GM23338 (cell line): ENCODE measurements around the gene ZFX. TPM values are rescaled to one million over a fixed set of nuclear protein-coding genes. Genes with fewer than 3 reads are reported as not detected.
A peak's percentile ranks its signal among the peaks of the same experiment; 100 is the strongest.

Experiments used
- ATAC-seq: fragments of 200-7000 bp; cut with Tn5 transposase; 3 replicates; pipeline ENCODE4 v1.9.1; 2020
- DNase-seq: peaks from one replicate; pipeline ENCODE4 v3.0.0-alpha.2; 2015; ENCODE audit warnings: low spot score
- H2AFZ ChIP-seq: fragments of 200-600 bp; sonication (generic); 2 replicates; pipeline ENCODE4 v1.8.0; 2016; ENCODE audit warnings: antibody characterized with exemption, mild to moderate bottlenecking, moderate library complexity
- H3F3A ChIP-seq: fragments of 200-600 bp; sonication (generic); replicated peaks from 2 replicates; pipeline ENCODE4 v1.8.0; 2017; ENCODE audit warnings: antibody characterized with exemption, mixed run types, low read depth
- H3K27ac ChIP-seq: fragments of 200-600 bp; sonication (generic); 2 replicates; pipeline ENCODE4 v1.6.1; 2016; ENCODE audit warnings: low read depth
- H3K27me3 ChIP-seq: fragments of 200-600 bp; sonication (generic); 2 replicates; pipeline ENCODE4 v1.8.0; 2016; ENCODE audit warnings: mild to moderate bottlenecking, mixed run types, moderate library complexity; ENCODE audit not compliant: insufficient read depth
- H3K36me3 ChIP-seq: fragments of 200-600 bp; sonication (generic); 2 replicates; pipeline ENCODE4 v1.8.0; 2016; ENCODE audit warnings: mild to moderate bottlenecking; ENCODE audit not compliant: insufficient read depth
- H3K4me1 ChIP-seq: fragments of 200-600 bp; sonication (generic); 2 replicates; pipeline ENCODE4 v1.8.0; 2016; ENCODE audit warnings: mild to moderate bottlenecking, moderate library complexity; ENCODE audit not compliant: insufficient read depth
- H3K4me2 ChIP-seq: fragments of 200-600 bp; sonication (generic); 2 replicates; pipeline ENCODE4 v1.7.1; 2017; ENCODE audit warnings: mixed run types
- H3K4me3 ChIP-seq: fragments of 200-600 bp; sonication (generic); 2 replicates; pipeline ENCODE4 v1.6.1; 2016; ENCODE audit warnings: mixed run types
- H3K79me2 ChIP-seq: fragments of 200-600 bp; sonication (generic); replicated peaks from 2 replicates; pipeline ENCODE4 v1.8.0; 2017; ENCODE audit warnings: mild to moderate bottlenecking; ENCODE audit not compliant: insufficient read depth
- H3K9me2 ChIP-seq: fragments of 200-600 bp; sonication (generic); 2 replicates; pipeline ENCODE4 v1.8.0; 2017; ENCODE audit not compliant: insufficient read depth
- H4K20me1 ChIP-seq: fragments of 200-600 bp; sonication (generic); replicated peaks from 2 replicates; pipeline ENCODE4 v1.8.0; 2017; ENCODE audit warnings: mild to moderate bottlenecking; ENCODE audit not compliant: insufficient read depth
- H3K27ac Mint-ChIP-seq: 2 replicates; pipeline ENCODE4 v1.8.0; 2020; ENCODE audit warnings: inconsistent platforms, mild to moderate bottlenecking, moderate library complexity, mixed read lengths
- H3K27me3 Mint-ChIP-seq: 3 replicates; pipeline ENCODE4 v1.8.0; 2022; ENCODE audit warnings: low read depth, mild to moderate bottlenecking, moderate library complexity, mixed read lengths, inconsistent platforms; ENCODE audit not compliant: insufficient read depth, poor library complexity
- H3K36me3 Mint-ChIP-seq: 3 replicates; pipeline ENCODE4 v1.8.0; 2021; ENCODE audit warnings: low read depth, mild to moderate bottlenecking, inconsistent platforms, moderate library complexity, mixed read lengths
- H3K4me1 Mint-ChIP-seq: 3 replicates; pipeline ENCODE4 v1.8.0; 2020; ENCODE audit warnings: mild to moderate bottlenecking, inconsistent platforms, mixed read lengths
- H3K4me3 Mint-ChIP-seq: 3 replicates; pipeline ENCODE4 v1.8.0; 2021; ENCODE audit warnings: moderate library complexity, mild to moderate bottlenecking, inconsistent platforms, mixed read lengths
- H3K9me3 Mint-ChIP-seq: 3 replicates; pipeline ENCODE4 v1.8.0; 2020; ENCODE audit warnings: moderate library complexity, mild to moderate bottlenecking, inconsistent platforms, mixed read lengths
- CTCF ChIP-seq, 2 experiments: fragments of 200-600 bp in 1 of 2; sonication (generic) in 1 of 2; conservative IDR thresholded peaks; 2 replicates each; pipeline versions ENCODE4 v1.5.1 to v1.6.1; 2016 to 2017; ENCODE audit warnings: antibody characterized with exemption in 2 of 2, low read depth in 2 of 2, mild to moderate bottlenecking in 2 of 2, moderate library complexity in 1 of 2
- EZH2 ChIP-seq: fragments of 200-600 bp; sonication (generic); IDR thresholded peaks from one replicate; pipeline ENCODE4 v1.8.0; 2017; ENCODE audit warnings: antibody characterized with exemption, mild to moderate bottlenecking, low read depth; ENCODE audit not compliant: unreplicated experiment
- EZH2phosphoT487 ChIP-seq: fragments of 200-600 bp; sonication (generic); IDR thresholded peaks from one replicate; pipeline ENCODE4 v1.8.1; 2018; ENCODE audit warnings: antibody characterized with exemption; ENCODE audit not compliant: unreplicated experiment
- NANOG ChIP-seq: IDR thresholded peaks from 2 replicates; pipeline ENCODE4 v1.6.1; 2016; ENCODE audit warnings: antibody characterized with exemption, borderline replicate concordance
- POLR2AphosphoS5 ChIP-seq: IDR thresholded peaks from 2 replicates; pipeline ENCODE4 v1.6.1; 2016; ENCODE audit warnings: antibody characterized with exemption, low read depth
- REST ChIP-seq: IDR thresholded peaks from one replicate; pipeline ENCODE4 v1.6.1; 2018; ENCODE audit warnings: antibody characterized with exemption; ENCODE audit not compliant: unreplicated experiment
- STAT1 ChIP-seq: IDR thresholded peaks from one replicate; pipeline ENCODE4 v1.6.1; 2016; ENCODE audit warnings: antibody characterized with exemption; ENCODE audit not compliant: unreplicated experiment
- ZNF462 ChIP-seq: fragments of 250-450 bp; sonication (Bioruptor Pico); IDR thresholded peaks from 2 replicates; pipeline ENCODE4 v1.5.0; 2020; ENCODE audit warnings: mild to moderate bottlenecking, moderate library complexity
- polyA plus RNA-seq: library from polyadenylated mRNA; unstranded; fragments of >200 nt; fragmentation: Nextera tagmentation; extraction: Ambion mirVana; gene quantifications from 2 replicates; pipeline ENCODE4 v1.2.1, GENCODE V29; 2016
- total RNA-seq: library from RNA; depleted of rRNA; stranded (reverse); fragments of >200 nt; shearing (Covaris generic); gene quantifications from 2 replicates; pipeline ENCODE4 v1.2.3, GENCODE V29; 2014

ZFX gene
- total and polyA plus RNA-seq, 2 experiments from 2014 or later = 11.0 to 15.4 TPM

GRCh38 chrX:24168807-24169206 is 19.3 kb downstream of the ZFX start (continued):
- no peak for TF ChIP-seq REST
- TF ChIP-seq NANOG = no peak
- TF ChIP-seq POLR2AphosphoS5 = no peak
- TF ChIP-seq CTCF (conservative IDR thresholded peaks at IDR 0.05; ENCODE audit: low read depth in 2 of 2) = no peak

GRCh38 chrX:24169211-24169610 is 19.7 kb downstream of the ZFX start:
- H3K4me1 Mint-ChIP-seq = peaks cover 45% of the 10 kb centered on the region
- no peaks in the 10 kb centered on the region for H3F3A ChIP-seq
- H3K9me3 Mint-ChIP-seq = no peaks in the 10 kb centered on the region
- peaks cover 2% of the 10 kb centered on the region for H3K27me3 Mint-ChIP-seq
- H3K79me2 ChIP-seq = peaks cover 81% of the 10 kb centered on the region
- H4K20me1 ChIP-seq = peaks cover 3% of the 10 kb centered on the region; the same call in 1 of the 2 replicates
- no peak overlapping the region for H2AFZ ChIP-seq
- no peaks in the 10 kb centered on the region for H3K27me3 ChIP-seq
- peak overlapping the region; percentile 76 for H3K27ac Mint-ChIP-seq
- ATAC-seq (peak; percentile 44), DNase-seq (no peak)
- 0 out of 2 replicates have a peak, but pooled peaks cover 5% of the 10 kb centered on the region for H3K36me3 ChIP-seq
- H3K27ac ChIP-seq = peak overlapping the region; percentile 85
- peak overlapping the region; percentile 30; the same call in 1 of the 2 replicates for H3K4me3 ChIP-seq
- H3K9me2 ChIP-seq = no peaks in the 10 kb centered on the region
- H3K4me1 ChIP-seq = peaks cover 32% of the 10 kb centered on the region
- TF ChIP-seq EZH2phosphoT487 = no peak
- TF ChIP-seq STAT1 = no peak
- no peak for TF ChIP-seq ZNF462 (CRISPR knock-in tag)
- no peak for TF ChIP-seq EZH2
- peaks cover 14% of the 10 kb centered on the region for H3K36me3 Mint-ChIP-seq
- peak overlapping the region; percentile 68 for H3K4me2 ChIP-seq
- H3K4me3 Mint-ChIP-seq = peak overlapping the region; percentile 25
